Activated T-cell treated with anti-CD3 and anti-CD28 coated beads for 24 hours (primary cell): ENCODE results near the gene PRAMEF2.
"Not testable (repeated sequence)": the region's sequence is repeated elsewhere in the genome, so short reads cannot be mapped to it uniquely, and the experiment has no call there.

ENCODE experiments used
- DNase-seq: peaks from one replicate; pipeline ENCODE4 v3.0.0-alpha.2; 2020; ENCODE audit warnings: low read depth

The PRAMEF2 gene

GRCh38 chr1:12856786-12857185 is at the start of gene PRAMEF2:
TSS of gene PRAMEF2 (plus strand) at chr1:12857086. CDS start at chr1:12859010, 1,924 bp downstream.
- not testable (repeated sequence) for DNase-seq

GRCh38 chr1:12809933-12810332 is 47.0 kb upstream of the PRAMEF2 start:
- DNase-seq = no peak

DNA sequence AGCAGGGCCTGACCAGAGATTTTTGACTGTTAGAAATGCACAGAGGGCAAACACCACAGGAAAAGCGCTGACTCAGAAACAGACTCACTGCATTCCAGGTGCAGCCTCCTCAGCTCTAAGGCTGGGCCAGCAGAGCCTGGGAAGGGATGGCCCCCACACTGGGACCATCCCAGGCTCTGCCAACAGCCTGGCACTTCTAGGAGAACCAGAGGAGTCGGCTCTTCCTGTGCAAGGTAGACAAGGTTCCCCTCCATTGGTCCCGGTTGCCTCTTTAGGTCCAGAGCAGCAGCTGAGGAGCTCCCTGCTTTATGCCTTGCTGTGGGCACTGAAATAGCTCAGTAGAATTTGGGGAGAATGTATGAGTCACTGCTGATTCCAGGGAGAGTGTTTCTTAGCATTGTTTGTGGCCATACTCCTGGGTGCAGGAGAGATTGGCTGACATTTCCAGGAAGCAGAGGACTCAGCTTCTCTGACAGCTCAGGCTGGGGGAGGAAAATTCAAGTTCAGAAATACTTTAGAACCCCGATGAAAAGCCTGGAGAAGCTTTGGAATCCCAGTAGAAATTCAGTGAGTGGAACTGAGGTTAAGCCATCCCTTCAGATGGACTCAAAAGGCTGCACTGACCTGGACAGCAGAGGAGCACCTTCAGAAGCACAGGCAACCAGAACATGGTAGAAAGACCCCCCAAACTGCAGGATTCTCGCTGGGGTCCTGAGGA is 46.0 kb upstream of the PRAMEF2 start:
- no peak for DNase-seq

DNA sequence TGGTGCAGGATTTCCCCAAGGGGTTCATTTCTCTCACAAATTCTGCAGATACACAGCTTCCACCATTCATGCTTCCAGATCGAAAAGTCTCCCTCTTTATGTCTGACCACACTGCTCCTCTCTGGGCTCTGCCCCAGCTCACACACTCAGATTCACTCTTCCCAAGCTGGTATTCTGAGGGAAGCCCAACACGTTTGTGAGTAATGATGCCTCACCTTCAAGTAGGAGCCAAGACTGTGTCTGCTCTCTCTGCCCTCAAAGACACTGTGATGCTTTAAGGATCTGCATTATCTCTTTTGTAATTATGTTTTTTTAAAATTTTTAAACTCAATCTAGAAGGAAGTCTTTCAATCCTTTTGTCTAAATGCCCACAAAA is 45.5 kb upstream of the PRAMEF2 start:
- no peak for DNase-seq

GRCh38 chr1:12819061-12819460 is 37.8 kb upstream of the PRAMEF2 start:
- not testable (repeated sequence) for DNase-seq

DNA sequence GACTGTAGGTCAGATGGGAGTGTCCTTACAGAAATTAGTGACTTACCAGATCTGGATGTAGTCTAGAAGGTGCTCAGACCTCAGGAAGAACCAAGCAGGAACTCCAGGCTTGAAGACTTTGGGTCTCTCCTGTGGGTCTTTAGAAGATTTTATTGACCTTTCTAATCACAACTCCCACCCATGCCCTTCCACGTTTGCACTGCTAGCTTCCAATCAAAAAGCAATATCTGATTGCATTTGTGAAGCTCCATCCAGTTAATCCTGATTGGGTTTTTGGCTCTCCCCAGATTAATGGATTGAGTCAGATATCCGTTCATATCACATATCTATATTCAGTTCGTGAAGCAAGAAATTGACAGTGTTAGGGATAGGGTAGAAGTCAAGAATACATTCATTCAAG is 25.6 kb upstream of the PRAMEF2 start, which contains the start of gene PRAMEF11:
PRAMEF11 (minus strand) TSS at position 101 of the 400 bp plus-strand sequence. CDS start 2,621 bp downstream, outside the sequence.
- not testable (repeated sequence) for DNase-seq

GRCh38 chr1:12833251-12833650 is 23.6 kb upstream of the PRAMEF2 start:
- DNase-seq = not testable (repeated sequence)

DNA sequence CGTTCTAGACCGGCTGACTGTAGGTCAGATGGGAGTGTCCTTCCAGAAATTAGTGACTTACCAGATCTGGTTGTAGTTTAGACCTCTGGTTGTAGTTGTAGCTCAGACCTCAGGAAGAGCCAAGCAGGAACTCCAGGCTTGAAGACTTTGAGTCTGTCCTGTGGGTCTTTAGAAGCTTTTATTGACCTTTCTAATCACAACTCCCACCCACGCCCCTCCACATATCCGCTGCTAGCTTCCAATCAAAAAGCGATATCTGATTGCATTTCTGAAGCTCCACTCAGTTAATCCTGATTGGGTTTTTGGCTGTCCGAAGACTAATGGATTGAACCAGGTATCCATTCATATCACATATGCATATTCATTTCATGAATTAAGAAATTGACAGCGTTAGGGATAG is 8.3 kb upstream of the PRAMEF2 start, which contains the start of gene HNRNPCL1:
HNRNPCL1 (minus strand) TSS at position 101 of the 400 bp plus-strand sequence. CDS start 431 bp downstream, outside the sequence.
- DNase-seq = not testable (repeated sequence)

DNA sequence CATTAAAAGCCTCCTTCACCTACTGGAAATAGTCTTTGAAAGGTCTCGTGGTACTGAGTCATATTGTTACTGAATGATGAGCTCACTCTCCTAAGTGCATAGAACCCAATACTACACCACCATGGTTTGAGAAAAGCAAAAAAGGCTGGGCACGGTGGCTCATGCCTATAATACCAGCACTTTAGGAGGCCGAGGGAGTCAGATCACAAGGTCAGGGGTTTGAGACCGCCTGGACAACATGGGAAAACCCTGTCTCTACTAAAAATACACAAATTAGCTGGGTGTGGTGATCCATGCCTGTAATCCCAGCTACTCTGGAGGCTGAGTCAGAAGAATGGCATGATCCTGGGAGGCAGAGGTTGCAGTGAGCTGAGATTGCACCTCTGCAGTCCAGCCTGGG is 5.1 kb upstream of the PRAMEF2 start:
- no peak for DNase-seq

DNA sequence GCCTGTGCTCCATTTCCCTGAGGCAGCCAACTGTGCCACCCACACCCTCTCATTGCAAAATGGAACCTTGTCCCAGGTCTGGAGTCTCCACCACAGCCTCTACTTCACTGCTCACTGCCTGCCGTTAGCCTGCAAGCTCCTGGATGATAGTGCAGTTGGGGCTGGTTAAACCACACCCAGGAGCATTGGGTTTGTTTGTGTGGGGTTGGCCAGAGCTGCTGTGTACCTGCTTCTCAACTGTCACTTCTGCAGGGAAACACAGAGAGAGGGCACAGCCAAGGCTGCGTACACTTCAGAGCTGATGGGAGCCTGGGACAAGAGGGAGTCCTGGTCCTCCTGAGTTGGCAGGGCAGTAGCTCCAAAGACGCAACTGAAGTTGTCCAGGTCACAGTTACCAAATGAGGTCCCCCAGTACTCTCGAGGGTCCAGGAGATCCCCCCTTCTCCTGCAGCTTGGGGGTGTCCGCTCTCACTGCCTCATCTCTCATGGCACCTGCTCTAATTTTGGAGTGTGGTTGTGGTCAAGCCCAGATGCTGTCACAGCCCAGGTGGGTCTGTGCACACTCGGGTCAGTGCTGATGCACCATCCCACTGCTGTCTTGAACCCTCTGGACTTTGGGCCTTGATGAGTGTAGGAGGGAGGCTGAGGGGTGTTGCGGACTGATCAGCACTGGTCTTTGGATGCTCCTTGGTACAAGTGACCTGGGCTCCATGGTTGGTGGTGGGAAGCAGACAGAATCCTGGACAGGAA is 6.4 kb downstream of the PRAMEF2 start:
- DNase-seq = not testable (repeated sequence)

DNA sequence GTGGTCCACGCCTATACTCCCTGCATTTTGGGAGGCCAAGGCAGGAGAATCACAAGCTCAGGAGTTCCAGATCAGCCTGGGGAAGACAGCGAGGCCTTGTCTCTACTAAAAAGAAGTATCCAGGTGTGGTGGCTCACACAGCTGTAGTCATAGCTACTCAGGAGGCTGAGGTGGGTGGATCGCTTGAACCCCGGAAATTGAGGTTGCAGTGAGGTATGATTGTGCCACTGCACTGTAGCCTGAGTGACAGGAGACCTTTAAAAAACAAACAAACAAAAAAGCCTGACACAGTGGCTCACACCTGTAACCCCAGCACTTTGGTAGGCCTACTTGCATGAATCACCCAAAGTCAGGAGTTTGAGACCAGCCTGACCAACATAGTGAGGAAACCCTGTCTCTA is 21.6 kb downstream of the PRAMEF2 start:
- DNase-seq = not testable (repeated sequence)

- DNase-seq = not testable (repeated sequence)
Observed at GRCh38 chr1:12886101-12886500, 29.2 kb downstream of the PRAMEF2 start, which contains the start of gene PRAMEF4. TSS of gene PRAMEF4 (minus strand) at chr1:12886201. CDS start at chr1:12883394, 2,807 bp downstream.

DNA sequence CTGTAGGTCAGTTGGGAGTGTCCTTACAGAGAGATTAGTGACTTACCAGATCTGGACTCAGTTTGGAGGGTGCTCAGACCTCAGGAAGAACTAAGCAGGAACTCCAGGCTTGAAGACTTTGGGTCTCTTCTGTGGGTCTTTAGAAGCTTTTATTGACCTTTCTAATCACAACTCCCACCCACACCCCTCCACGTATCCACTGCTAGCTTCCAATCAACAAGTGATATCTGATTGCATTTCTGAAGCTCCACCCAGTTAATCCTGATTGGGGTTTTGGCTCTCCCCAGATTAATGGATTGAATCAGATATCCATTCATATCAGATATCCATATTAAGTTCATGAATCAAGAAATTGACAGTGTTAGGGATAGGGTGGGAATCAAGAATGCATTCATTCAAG is 41.3 kb downstream of the PRAMEF2 start, which contains the start of gene PRAMEF10:
PRAMEF10 (minus strand) TSS at position 101 of the 400 bp plus-strand sequence. CDS start 2,423 bp downstream, outside the sequence.
- not testable (repeated sequence) for DNase-seq

- DNase-seq = not testable (repeated sequence)
Observed at GRCh38 chr1:12899186-12899585, 42.3 kb downstream of the PRAMEF2 start.

GRCh38 chr1:12903793-12904572 is 47.1 kb downstream of the PRAMEF2 start:
- not testable (repeated sequence) for DNase-seq
